ENCODE measurements around the gene EID2B.

DNA sequence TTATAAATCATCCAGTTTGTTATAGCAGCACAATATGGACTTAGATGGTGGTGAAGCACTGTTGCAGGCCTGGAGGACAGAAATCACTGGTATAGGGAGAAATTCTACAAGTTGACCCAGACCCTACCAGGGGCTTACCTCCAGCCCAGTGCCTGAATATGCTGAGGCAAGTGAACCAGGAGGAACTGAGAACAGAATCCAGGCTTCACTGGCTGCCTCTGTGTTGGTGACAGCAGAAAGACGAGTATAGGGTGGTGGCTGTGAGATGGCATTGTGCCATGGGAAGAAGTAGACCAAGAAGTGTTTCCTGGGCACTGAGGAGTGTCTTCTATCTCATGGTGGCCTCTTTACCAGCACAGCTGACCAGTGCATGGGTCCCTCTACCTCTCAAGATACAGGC is 23.2 kb upstream of the EID2B start:
- no peak for TF ChIP-seq GABPA (IDR thresholded peaks at IDR 0.05; ENCODE audit: borderline replicate concordance, insufficient read depth, low read length)
- TF ChIP-seq TEAD4 (IDR thresholded peaks at IDR 0.05; ENCODE audit: low read depth, low read length): no peak
- TF ChIP-seq POLR2A (IDR thresholded peaks at IDR 0.05; ENCODE audit: control extremely low read depth in 1 of 2, low read depth in 2 of 2, low read length in 2 of 2): no peak
- no peak for TF ChIP-seq SP2 (IDR thresholded peaks at IDR 0.05; ENCODE audit: low read length)
- TF ChIP-seq, protein P1, sequence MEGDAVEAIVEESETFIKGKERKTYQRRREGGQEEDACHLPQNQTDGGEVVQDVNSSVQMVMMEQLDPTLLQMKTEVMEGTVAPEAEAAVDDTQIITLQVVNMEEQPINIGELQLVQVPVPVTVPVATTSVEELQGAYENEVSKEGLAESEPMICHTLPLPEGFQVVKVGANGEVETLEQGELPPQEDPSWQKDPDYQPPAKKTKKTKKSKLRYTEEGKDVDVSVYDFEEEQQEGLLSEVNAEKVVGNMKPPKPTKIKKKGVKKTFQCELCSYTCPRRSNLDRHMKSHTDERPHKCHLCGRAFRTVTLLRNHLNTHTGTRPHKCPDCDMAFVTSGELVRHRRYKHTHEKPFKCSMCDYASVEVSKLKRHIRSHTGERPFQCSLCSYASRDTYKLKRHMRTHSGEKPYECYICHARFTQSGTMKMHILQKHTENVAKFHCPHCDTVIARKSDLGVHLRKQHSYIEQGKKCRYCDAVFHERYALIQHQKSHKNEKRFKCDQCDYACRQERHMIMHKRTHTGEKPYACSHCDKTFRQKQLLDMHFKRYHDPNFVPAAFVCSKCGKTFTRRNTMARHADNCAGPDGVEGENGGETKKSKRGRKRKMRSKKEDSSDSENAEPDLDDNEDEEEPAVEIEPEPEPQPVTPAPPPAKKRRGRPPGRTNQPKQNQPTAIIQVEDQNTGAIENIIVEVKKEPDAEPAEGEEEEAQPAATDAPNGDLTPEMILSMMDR (IDR thresholded peaks at IDR 0.05; ENCODE audit: control extremely low read depth in 1 of 3, insufficient read depth in 1 of 3, low read depth in 1 of 3, low read length in 3 of 3): no peak
- no peak for TF ChIP-seq RAD21 (IDR thresholded peaks at IDR 0.05 in 1 of 2, conservative IDR thresholded peaks at IDR 0.05 in 1 of 2; ENCODE audit: low read depth in 2 of 2, low read length in 2 of 2)
- TF ChIP-seq POLR2AphosphoS5 (IDR thresholded peaks at IDR 0.05; ENCODE audit: low read depth, low read length): no peak
- no peak for TF ChIP-seq EZH2 (IDR thresholded peaks at IDR 0.05; ENCODE audit: low read depth, low read length, severe bottlenecking)
